Measurements from ENCODE around the gene CDC14C.

- TF ChIP-seq CTCF (conservative IDR thresholded peaks at IDR 0.05 in 1 of 2, IDR thresholded peaks at IDR 0.05 in 1 of 2; ENCODE audit: low read depth in 1 of 2, low read length in 2 of 2) = no peak
- no peak for TF ChIP-seq EZH2 (IDR thresholded peaks at IDR 0.05; ENCODE audit: low read length, missing control alignments)
Measured at GRCh38 chr7:48894574-48894973, 29.8 kb upstream of the CDC14C start.
